CD8-positive, alpha-beta memory T cell (primary cell): ENCODE data around the gene CPA2. TPM values are rescaled to one million over a fixed set of nuclear protein-coding genes. Genes with fewer than 3 reads are reported as not detected.

Experiments
- CTCF ChIA-PET: fragments of 350-600 bp; sonication (Branson Sonifier 250); formaldehyde crosslinking; loops from one replicate; lab custom pipeline; 2021; ENCODE audit warnings: antibody characterized with exemption; lab: Charles Lee
- POLR2A ChIA-PET: fragments of 350-600 bp; sonication (Branson Sonifier 250); formaldehyde crosslinking; loops from one replicate; lab custom pipeline; 2021; ENCODE audit warnings: antibody characterized with exemption; lab: Charles Lee
- DNase-seq, 5 donors: peaks; one replicate each; pipeline versions ENCODE4 v3.0.0 to v3.0.0-alpha.2; 2020 to 2022; ENCODE audit warnings: mixed read lengths in 1 of 5
- H3K27ac ChIP-seq: one replicate; pipeline ENCODE4 v1.7.0; 2013; ENCODE audit warnings: low read depth, mild to moderate bottlenecking, low read length, moderate library complexity
- H3K27me3 ChIP-seq: 2 replicates; pipeline ENCODE4 v1.7.0; 2013; ENCODE audit warnings: low read length, mild to moderate bottlenecking; ENCODE audit not compliant: insufficient read depth, poor library complexity, severe bottlenecking
- H3K36me3 ChIP-seq: 2 replicates; pipeline ENCODE4 v1.7.0; 2013; ENCODE audit warnings: mild to moderate bottlenecking, low read length, moderate library complexity; ENCODE audit not compliant: insufficient read depth
- H3K4me1 ChIP-seq: 2 replicates; pipeline ENCODE4 v1.7.0; 2013; ENCODE audit warnings: mild to moderate bottlenecking, low read length, moderate library complexity; ENCODE audit not compliant: insufficient read depth
- H3K4me3 ChIP-seq: 2 replicates; pipeline ENCODE4 v1.7.0; 2013; ENCODE audit warnings: mild to moderate bottlenecking, low read length
- H3K9me3 ChIP-seq: 2 replicates; pipeline ENCODE4 v1.7.0; 2013; ENCODE audit warnings: mild to moderate bottlenecking, low read length
- H3K27ac Mint-ChIP-seq, 8 donors: one replicate each; pipeline ENCODE4 v1.8.0; 2020 to 2021; ENCODE audit warnings: mixed read lengths in 8 of 8, mild to moderate bottlenecking in 6 of 8, inconsistent platforms in 3 of 8, moderate library complexity in 3 of 8
- H3K27me3 Mint-ChIP-seq, 2 donors: one replicate each; pipeline ENCODE4 v1.8.0; 2020 to 2021; ENCODE audit warnings: mixed read lengths in 2 of 2, mild to moderate bottlenecking in 1 of 2, moderate library complexity in 1 of 2
- H3K36me3 Mint-ChIP-seq, 3 donors: one replicate each; pipeline ENCODE4 v1.8.0; 2020 to 2021; ENCODE audit warnings: mixed read lengths in 3 of 3, inconsistent platforms in 1 of 3, mild to moderate bottlenecking in 1 of 3
- H3K4me1 Mint-ChIP-seq, 3 donors: one replicate each; pipeline ENCODE4 v1.8.0; 2020 to 2021; ENCODE audit warnings: mixed read lengths in 3 of 3, inconsistent platforms in 1 of 3, mild to moderate bottlenecking in 1 of 3
- H3K4me3 Mint-ChIP-seq, 7 donors: one replicate each; pipeline ENCODE4 v1.8.0; 2020 to 2021; ENCODE audit warnings: mixed read lengths in 7 of 7, mild to moderate bottlenecking in 6 of 7, moderate library complexity in 4 of 7, inconsistent platforms in 2 of 7
- H3K9me3 Mint-ChIP-seq, 5 donors: one replicate each; pipeline ENCODE4 v1.8.0; 2020 to 2022; ENCODE audit warnings: mixed read lengths in 5 of 5, mild to moderate bottlenecking in 3 of 5, moderate library complexity in 2 of 5, inconsistent platforms in 1 of 5
- polyA plus RNA-seq: library from polyadenylated mRNA; unstranded; fragments of 300-500 nt; fragmentation: Illumina TruSeq; gene quantifications from one replicate; pipeline ENCODE4 v1.2.3, GENCODE V29; 2021
- total RNA-seq, 2 experiments: library from RNA; stranded (reverse); gene quantifications; one replicate each; pipeline ENCODE4 v1.2.3, GENCODE V29; 2021

Gene CPA2
- total and polyA plus RNA-seq, 3 experiments from 2014 or later = not detected

DNA sequence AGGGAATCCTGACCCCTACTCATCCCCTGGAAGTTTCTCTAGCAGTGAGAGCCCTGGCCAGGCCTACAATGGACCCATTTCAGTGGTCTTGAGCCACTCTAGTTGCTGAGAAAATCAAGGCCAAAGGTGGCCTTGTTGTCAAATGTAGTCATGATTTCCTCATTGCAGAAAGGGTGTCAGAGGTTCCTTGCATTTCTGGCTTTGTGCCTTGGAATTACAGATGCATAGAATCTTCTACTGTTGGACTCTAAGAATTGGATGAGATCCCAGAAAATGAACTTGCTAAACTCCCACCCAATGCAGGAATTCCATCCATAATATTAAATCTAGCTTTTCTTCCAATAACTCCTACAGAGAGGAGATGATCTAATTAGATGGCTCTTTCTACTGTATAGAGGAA, 12.2 kb downstream of the CPA2 start:
- ChIA-PET POLR2A (no interaction called here), CTCF (no interaction called here)
- DNase-seq = no peak
- Histone ChIP-seq H3K27me3 (no peaks in the 10 kb centered on the region), H3K27ac (no peak overlapping the region), H3K9me3 (no peaks in the 10 kb centered on the region), H3K4me1 (no peaks in the 10 kb centered on the region), H3K4me3 (no peak overlapping the region), H3K36me3 (no peaks in the 10 kb centered on the region)
- Mint-ChIP-seq H3K9me3 (no peaks in the 10 kb centered on the region), H3K4me3 (no peak overlapping the region), H3K4me1 (peaks cover 0 to 8% (median 4%) of the 10 kb centered on the region in 3 donors), H3K27ac (no peak overlapping the region), H3K36me3 (no peaks in the 10 kb centered on the region), H3K27me3 (peaks cover 6 to 48% of the 10 kb centered on the region in 2 donors)

DNA sequence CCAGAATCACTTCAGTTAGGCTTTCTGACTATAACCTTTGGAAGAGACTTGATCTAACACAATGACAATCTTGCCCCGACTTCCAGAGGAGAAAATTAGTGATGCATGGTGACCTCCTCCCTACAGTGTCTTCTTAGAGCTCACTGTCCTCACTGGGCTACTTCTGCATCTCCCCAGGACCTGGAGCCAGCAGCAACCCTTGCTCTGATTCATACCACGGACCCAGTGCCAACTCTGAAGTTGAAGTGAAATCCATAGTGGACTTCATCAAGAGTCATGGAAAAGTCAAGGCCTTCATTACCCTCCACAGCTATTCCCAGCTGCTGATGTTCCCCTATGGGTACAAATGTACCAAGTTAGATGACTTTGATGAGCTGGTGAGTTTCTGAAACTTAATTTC, 12.6 kb downstream of the CPA2 start:
- no peak overlapping the region for H3K4me3 Mint-ChIP-seq
- H3K9me3 Mint-ChIP-seq = peaks cover 0 to 3% (median 0%) of the 10 kb centered on the region in 5 donors
- H3K4me1 Mint-ChIP-seq = peaks cover 0 to 8% (median 4%) of the 10 kb centered on the region in 3 donors
- Histone ChIP-seq H3K9me3 (no peaks in the 10 kb centered on the region), H3K4me1 (no peaks in the 10 kb centered on the region), H3K36me3 (no peaks in the 10 kb centered on the region), H3K4me3 (no peak overlapping the region), H3K27me3 (no peaks in the 10 kb centered on the region), H3K27ac (no peak overlapping the region)
- H3K36me3 Mint-ChIP-seq = no peaks in the 10 kb centered on the region
- H3K27ac Mint-ChIP-seq = no peak overlapping the region
- peaks cover 8 to 48% of the 10 kb centered on the region in 2 donors for H3K27me3 Mint-ChIP-seq
- ChIA-PET POLR2A (no interaction called here), CTCF (no interaction called here)
- DNase-seq = no peak

- no peaks in the 10 kb centered on the region for H3K36me3 Mint-ChIP-seq
- no peak overlapping the region for H3K4me3 ChIP-seq
- no peaks in the 10 kb centered on the region for H3K9me3 ChIP-seq
- no peaks in the 10 kb centered on the region for H3K27me3 ChIP-seq
- H3K27ac ChIP-seq = no peak overlapping the region
- no peak overlapping the region for H3K27ac Mint-ChIP-seq
- no peaks in the 10 kb centered on the region for H3K36me3 ChIP-seq
- peaks cover 0 to 8% (median 4%) of the 10 kb centered on the region in 3 donors for H3K4me1 Mint-ChIP-seq
- no peak overlapping the region for H3K4me3 Mint-ChIP-seq
- peaks cover 0 to 4% (median 0%) of the 10 kb centered on the region in 5 donors for H3K9me3 Mint-ChIP-seq
- H3K27me3 Mint-ChIP-seq = peaks cover 8 to 48% of the 10 kb centered on the region in 2 donors
- ChIA-PET POLR2A (no interaction called here), CTCF (no interaction called here)
- H3K4me1 ChIP-seq = no peaks in the 10 kb centered on the region
- no peak for DNase-seq
Observed at GRCh38 chr7:130279906-130280305, 13.2 kb downstream of the CPA2 start.

- Mint-ChIP-seq H3K4me1 (peaks cover 0 to 8% (median 4%) of the 10 kb centered on the region in 3 donors), H3K27me3 (peaks cover 8 to 39% of the 10 kb centered on the region in 2 donors), H3K27ac (no peak overlapping the region), H3K9me3 (peaks cover 0 to 4% (median 0%) of the 10 kb centered on the region in 5 donors), H3K4me3 (no peak overlapping the region), H3K36me3 (no peaks in the 10 kb centered on the region)
- no peak overlapping the region for H3K4me3 ChIP-seq
- CTCF ChIA-PET = no interaction called here
- POLR2A ChIA-PET = no interaction called here
- H3K27me3 ChIP-seq = no peaks in the 10 kb centered on the region
- H3K4me1 ChIP-seq = no peaks in the 10 kb centered on the region
- DNase-seq = no peak
- H3K9me3 ChIP-seq = no peaks in the 10 kb centered on the region
- no peak overlapping the region for H3K27ac ChIP-seq
- H3K36me3 ChIP-seq = no peaks in the 10 kb centered on the region
Observed at GRCh38 chr7:130281260-130281659, 14.6 kb downstream of the CPA2 start.

GRCh38 chr7:130286881-130287280, 20.2 kb downstream of the CPA2 start:
- peaks cover 8 to 20% of the 10 kb centered on the region in 2 donors for H3K27me3 Mint-ChIP-seq
- H3K27ac ChIP-seq = no peak overlapping the region
- ChIA-PET POLR2A (no interaction called here), CTCF (no interaction called here)
- H3K9me3 ChIP-seq = no peaks in the 10 kb centered on the region
- H3K9me3 Mint-ChIP-seq = peaks cover 0 to 4% (median 0%) of the 10 kb centered on the region in 5 donors
- H3K4me1 Mint-ChIP-seq = no peaks in the 10 kb centered on the region
- H3K36me3 ChIP-seq = no peaks in the 10 kb centered on the region
- H3K36me3 Mint-ChIP-seq = no peaks in the 10 kb centered on the region
- no peaks in the 10 kb centered on the region for H3K27me3 ChIP-seq
- no peak overlapping the region for H3K4me3 ChIP-seq
- H3K4me1 ChIP-seq = no peaks in the 10 kb centered on the region
- no peak for DNase-seq
- no peak overlapping the region for H3K4me3 Mint-ChIP-seq
- H3K27ac Mint-ChIP-seq = no peak overlapping the region

- DNase-seq = no peak
- no peaks in the 10 kb centered on the region for H3K36me3 ChIP-seq
- no peak overlapping the region for H3K4me3 ChIP-seq
- no peaks in the 10 kb centered on the region for H3K9me3 ChIP-seq
- Mint-ChIP-seq H3K4me3 (no peak overlapping the region), H3K27me3 (peaks cover 5 to 13% of the 10 kb centered on the region in 2 donors), H3K9me3 (peaks cover 0 to 4% (median 0%) of the 10 kb centered on the region in 5 donors), H3K4me1 (no peaks in the 10 kb centered on the region), H3K36me3 (no peaks in the 10 kb centered on the region), H3K27ac (no peak overlapping the region)
- POLR2A ChIA-PET = no interaction called here
- no peak overlapping the region for H3K27ac ChIP-seq
- CTCF ChIA-PET = no interaction called here
- no peaks in the 10 kb centered on the region for H3K4me1 ChIP-seq
- no peaks in the 10 kb centered on the region for H3K27me3 ChIP-seq
Observed at GRCh38 chr7:130288168-130288567, 21.5 kb downstream of the CPA2 start.

- POLR2A ChIA-PET = no interaction called here
- Mint-ChIP-seq H3K27me3 (peaks cover 5 to 11% of the 10 kb centered on the region in 2 donors), H3K27ac (no peak overlapping the region), H3K4me3 (no peak overlapping the region), H3K4me1 (no peaks in the 10 kb centered on the region), H3K36me3 (no peaks in the 10 kb centered on the region), H3K9me3 (peaks cover 0 to 4% (median 0%) of the 10 kb centered on the region in 5 donors)
- no peak overlapping the region for H3K27ac ChIP-seq
- H3K27me3 ChIP-seq = no peaks in the 10 kb centered on the region
- CTCF ChIA-PET = no interaction called here
- no peak overlapping the region for H3K4me3 ChIP-seq
- no peaks in the 10 kb centered on the region for H3K9me3 ChIP-seq
- no peak for DNase-seq
- H3K4me1 ChIP-seq = no peaks in the 10 kb centered on the region
- H3K36me3 ChIP-seq = no peaks in the 10 kb centered on the region
Observed at GRCh38 chr7:130288829-130289228, 22.2 kb downstream of the CPA2 start.

DNA sequence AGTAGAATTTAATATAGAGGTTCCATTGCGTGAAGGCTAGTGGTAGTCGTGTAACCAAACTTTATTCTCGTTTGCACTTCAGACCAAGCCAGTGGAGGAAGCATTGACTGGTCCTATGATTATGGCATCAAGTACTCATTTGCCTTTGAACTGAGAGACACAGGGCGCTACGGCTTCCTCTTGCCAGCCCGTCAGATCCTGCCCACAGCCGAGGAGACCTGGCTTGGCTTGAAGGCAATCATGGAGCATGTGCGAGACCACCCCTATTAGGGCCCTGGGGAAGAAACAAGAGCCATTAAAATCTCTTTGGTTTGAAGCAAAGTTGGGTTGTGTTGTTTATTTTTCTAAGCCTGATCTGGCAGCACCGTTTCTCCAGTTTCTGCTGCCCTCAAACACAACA, 22.8 kb downstream of the CPA2 start:
- Histone ChIP-seq H3K9me3 (no peaks in the 10 kb centered on the region), H3K4me3 (no peak overlapping the region), H3K27ac (no peak overlapping the region), H3K36me3 (no peaks in the 10 kb centered on the region), H3K4me1 (no peaks in the 10 kb centered on the region), H3K27me3 (no peaks in the 10 kb centered on the region)
- H3K4me1 Mint-ChIP-seq = no peaks in the 10 kb centered on the region
- H3K9me3 Mint-ChIP-seq = no peaks in the 10 kb centered on the region
- H3K27me3 Mint-ChIP-seq = peaks cover 3 to 4% of the 10 kb centered on the region in 2 donors
- no peak overlapping the region for H3K27ac Mint-ChIP-seq
- ChIA-PET CTCF (no interaction called here), POLR2A (no interaction called here)
- no peak for DNase-seq
- no peaks in the 10 kb centered on the region for H3K36me3 Mint-ChIP-seq
- H3K4me3 Mint-ChIP-seq = no peak overlapping the region

- CTCF ChIA-PET = no interaction called here
- H3K9me3 Mint-ChIP-seq = no peaks in the 10 kb centered on the region
Observed at GRCh38 chr7:130290745-130291144, 24.1 kb downstream of the CPA2 start.

More at GRCh38 chr7:130290745-130291144, 24.1 kb downstream of the CPA2 start:
- H3K36me3 Mint-ChIP-seq = no peaks in the 10 kb centered on the region
- DNase-seq = no peak
- H3K4me1 Mint-ChIP-seq = no peaks in the 10 kb centered on the region
- Histone ChIP-seq H3K27me3 (no peaks in the 10 kb centered on the region), H3K4me1 (no peaks in the 10 kb centered on the region), H3K4me3 (no peak overlapping the region), H3K27ac (no peak overlapping the region), H3K36me3 (no peaks in the 10 kb centered on the region), H3K9me3 (no peaks in the 10 kb centered on the region)
- H3K4me3 Mint-ChIP-seq = no peak overlapping the region
- POLR2A ChIA-PET = no interaction called here
- no peak overlapping the region for H3K27ac Mint-ChIP-seq
- H3K27me3 Mint-ChIP-seq = peaks cover 5% of the 10 kb centered on the region in 2 donors
